HG03460 (cell line): Measurements from ENCODE around the gene ABCB8.

Experiments
- ATAC-seq: cut with Tn5 transposase; IDR thresholded peaks from one replicate; pipeline ENCODE4 v1.9.1; 2021; ENCODE audit not compliant: unreplicated experiment

The ABCB8 gene

DNA sequence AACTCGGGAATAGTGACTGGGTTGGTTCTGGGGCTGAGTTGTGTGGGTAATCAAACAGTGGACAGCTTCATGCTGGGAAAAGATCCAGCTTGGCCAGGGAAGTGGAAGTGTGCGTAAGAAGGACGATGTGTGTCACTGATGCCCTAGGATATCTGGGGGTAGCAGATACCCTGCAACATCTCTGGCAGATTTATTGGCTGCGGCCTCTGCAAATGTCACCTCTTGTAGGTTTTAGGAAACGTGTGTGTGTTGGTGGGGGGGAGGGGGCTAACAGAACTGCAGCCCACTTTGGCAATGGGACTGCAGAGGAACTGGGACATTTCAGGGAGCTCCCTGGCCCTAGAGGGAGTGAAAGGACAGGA is 57.1 kb downstream of the ABCB8 start:
- no peak for ATAC-seq

GRCh38 chr7:151085691-151086620 is 57.7 kb downstream of the ABCB8 start, which contains the start of gene AGAP3:
TSS of gene AGAP3 (plus strand) at chr7:151086475. CDS start at chr7:151086742, 267 bp downstream.
- ATAC-seq = peak; percentile 37

DNA sequence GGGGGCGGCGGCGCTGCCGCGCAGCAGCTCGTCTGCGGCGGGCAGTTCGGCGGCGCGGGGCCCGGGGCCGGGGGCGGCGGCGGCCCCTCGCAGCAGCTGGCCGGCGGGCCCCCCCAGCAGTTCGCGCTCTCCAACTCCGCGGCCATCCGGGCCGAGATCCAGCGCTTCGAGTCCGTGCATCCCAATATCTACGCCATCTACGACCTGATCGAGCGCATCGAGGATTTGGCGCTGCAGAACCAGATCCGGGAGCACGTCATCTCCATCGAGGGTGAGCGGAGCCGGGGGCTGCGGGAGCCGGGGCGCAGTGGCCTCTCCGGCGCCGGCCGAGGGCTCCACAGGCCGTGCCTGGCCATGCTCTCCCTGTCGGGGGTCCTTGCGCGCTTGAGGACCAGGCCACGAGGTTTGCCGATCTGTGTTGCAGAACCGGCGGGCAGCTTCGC is 58.6 kb downstream of the ABCB8 start:
- ATAC-seq = no peak

- ATAC-seq = no peak
Measured at GRCh38 chr7:151087245-151088018, 59.2 kb downstream of the ABCB8 start.

DNA sequence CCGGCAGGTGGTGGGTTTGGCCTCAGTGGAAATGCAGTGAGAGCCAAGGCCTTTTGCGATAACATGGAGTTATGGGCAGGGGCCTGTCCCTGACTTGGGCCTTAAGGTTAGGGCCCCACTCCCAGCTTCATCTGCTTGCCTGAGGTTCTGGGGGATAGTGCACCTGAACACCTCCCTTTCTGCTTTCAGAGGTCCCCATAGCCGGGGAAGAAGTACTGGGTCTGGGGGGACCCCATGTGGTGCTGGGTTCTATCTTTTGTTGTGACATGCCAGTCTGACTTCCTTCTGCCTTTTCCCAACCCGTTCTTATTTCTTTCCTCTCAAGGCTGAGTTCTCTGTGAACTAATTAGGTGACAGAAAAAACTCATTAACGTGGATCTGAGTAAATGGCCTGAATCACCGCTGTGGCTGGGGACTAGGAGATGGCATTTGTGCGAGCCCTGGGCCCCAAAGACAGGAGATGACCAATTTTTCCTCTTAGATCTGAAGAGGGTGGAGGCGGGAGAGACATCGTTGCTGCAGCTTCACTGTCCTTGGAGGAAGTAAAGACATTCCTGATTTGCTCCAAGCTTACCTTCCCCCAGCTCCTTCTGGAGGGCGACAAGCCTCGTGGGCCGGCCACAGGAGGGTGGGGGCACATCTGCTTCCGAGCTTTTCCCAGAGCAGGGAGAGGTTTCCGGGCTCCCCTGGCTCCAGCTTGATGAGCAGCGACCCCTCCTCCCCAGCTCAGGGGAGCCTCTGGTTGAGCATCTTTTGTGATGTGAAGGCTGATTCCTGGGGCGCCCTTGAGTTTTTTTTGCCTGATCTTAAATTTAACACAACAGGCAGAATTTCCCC is 60.0 kb downstream of the ABCB8 start:
- ATAC-seq = no peak

GRCh38 chr7:151088856-151089699 is 60.8 kb downstream of the ABCB8 start:
- no peak for ATAC-seq

- no peak for ATAC-seq
Measured at GRCh38 chr7:151089893-151090730, 61.9 kb downstream of the ABCB8 start.

- ATAC-seq = no peak
Measured at GRCh38 chr7:151091003-151091402, 62.8 kb downstream of the ABCB8 start.

DNA sequence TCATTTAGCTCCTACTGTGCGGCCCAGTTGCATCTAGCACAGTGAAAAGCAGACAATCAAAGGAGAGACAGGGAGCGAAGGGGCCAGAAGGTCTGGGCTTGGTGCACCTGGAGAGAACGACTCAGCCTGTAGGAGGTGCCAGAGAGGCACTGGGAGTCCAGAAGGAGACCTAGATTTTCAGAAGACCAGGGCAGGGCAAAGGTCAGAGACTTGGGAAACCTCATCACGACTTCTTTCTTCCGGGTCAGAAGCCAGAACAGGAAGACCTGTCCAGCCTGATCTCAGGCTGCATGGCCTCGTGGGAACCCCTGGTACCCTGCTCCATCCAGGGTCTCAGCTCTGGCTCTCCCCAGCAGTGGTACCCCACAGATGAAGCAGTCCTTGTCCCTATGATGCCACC is 63.2 kb downstream of the ABCB8 start:
- ATAC-seq = no peak

DNA sequence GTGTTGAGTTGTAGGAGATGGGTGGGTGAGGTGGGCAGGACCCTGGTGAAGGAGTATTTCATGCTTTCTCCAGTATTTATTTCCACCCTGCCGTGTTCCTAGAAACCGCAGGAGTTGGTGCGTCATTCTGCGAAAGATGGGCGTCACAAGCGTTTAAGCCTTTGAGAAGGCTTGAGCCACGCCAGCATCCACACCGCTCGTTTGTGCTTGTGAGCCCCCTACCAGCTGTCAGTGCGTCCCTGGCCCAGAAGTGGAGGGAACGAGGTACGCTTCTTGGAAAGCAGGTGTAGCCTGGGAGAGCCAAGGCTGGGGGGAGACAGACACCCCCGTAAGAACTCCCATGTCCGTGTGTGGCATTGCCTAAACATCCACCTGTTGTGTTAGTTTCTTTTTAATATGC is 63.7 kb downstream of the ABCB8 start:
- ATAC-seq = no peak

GRCh38 chr7:151093748-151094147 is 65.5 kb downstream of the ABCB8 start:
- no peak for ATAC-seq

DNA sequence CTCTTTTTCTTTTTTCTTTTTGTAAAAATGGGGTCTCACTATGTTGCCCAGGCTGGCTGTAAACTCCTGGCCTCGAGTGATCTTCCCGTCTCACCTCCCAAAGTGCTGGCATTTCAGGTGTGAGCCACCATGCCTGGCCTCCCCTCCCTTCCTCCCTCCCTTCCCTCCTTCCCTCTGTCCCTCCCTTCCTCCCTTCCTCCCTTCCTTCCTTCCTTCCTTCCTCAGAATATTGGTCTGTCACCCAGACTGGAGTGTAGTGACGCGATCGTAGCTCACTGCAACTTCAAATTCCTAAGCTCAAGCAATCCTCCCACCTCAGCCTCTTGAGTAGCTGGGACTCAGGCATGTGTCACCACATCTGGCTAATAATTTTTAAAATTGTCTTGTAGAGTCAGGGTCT is 66.4 kb downstream of the ABCB8 start:
- no peak for ATAC-seq

DNA sequence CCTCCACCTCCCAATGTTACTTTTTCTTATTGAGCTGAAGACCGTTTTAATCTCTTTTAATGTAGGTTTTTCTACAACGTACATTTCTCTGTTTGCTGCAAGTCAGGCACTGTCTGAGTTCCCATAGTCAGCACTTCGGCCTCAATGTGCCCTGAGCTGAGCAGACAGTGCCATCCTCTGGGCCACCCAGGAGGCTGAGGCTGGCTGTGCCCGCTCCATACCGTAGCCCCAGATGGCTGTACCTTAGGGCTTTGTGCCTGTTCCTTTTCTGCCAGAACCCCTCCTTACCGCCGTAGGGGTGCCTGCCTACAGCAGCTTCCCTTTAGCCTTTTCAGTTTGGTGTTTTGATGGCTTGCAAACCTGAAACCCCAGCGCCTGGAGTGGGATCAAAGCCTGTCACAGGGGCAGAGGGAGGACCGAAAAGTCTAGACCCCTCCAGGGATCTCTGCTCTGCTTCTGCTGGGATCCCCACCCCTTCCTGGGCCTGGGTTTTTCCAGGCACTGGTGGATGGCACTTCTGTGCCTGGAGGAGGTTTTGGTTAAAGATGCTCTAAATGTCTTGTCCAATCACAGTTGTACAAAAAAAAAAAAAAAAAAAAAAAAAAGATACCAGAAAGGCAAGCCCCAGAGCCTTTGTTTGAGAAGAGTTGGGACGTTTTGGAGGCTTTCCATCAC is 67.0 kb downstream of the ABCB8 start:
- no peak for ATAC-seq

- ATAC-seq = no peak
Measured at GRCh38 chr7:151095828-151096475, 67.7 kb downstream of the ABCB8 start.
